ENCODE measurements around the gene CCDC88A. TPM values are rescaled to one million over a fixed set of nuclear protein-coding genes. Genes with fewer than 3 reads are reported as not detected.

The CCDC88A gene, protein sequence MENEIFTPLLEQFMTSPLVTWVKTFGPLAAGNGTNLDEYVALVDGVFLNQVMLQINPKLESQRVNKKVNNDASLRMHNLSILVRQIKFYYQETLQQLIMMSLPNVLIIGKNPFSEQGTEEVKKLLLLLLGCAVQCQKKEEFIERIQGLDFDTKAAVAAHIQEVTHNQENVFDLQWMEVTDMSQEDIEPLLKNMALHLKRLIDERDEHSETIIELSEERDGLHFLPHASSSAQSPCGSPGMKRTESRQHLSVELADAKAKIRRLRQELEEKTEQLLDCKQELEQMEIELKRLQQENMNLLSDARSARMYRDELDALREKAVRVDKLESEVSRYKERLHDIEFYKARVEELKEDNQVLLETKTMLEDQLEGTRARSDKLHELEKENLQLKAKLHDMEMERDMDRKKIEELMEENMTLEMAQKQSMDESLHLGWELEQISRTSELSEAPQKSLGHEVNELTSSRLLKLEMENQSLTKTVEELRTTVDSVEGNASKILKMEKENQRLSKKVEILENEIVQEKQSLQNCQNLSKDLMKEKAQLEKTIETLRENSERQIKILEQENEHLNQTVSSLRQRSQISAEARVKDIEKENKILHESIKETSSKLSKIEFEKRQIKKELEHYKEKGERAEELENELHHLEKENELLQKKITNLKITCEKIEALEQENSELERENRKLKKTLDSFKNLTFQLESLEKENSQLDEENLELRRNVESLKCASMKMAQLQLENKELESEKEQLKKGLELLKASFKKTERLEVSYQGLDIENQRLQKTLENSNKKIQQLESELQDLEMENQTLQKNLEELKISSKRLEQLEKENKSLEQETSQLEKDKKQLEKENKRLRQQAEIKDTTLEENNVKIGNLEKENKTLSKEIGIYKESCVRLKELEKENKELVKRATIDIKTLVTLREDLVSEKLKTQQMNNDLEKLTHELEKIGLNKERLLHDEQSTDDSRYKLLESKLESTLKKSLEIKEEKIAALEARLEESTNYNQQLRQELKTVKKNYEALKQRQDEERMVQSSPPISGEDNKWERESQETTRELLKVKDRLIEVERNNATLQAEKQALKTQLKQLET (N-terminal part only)
- total RNA-seq = 21.3 and 28.8 TPM in 2 replicates

DNA sequence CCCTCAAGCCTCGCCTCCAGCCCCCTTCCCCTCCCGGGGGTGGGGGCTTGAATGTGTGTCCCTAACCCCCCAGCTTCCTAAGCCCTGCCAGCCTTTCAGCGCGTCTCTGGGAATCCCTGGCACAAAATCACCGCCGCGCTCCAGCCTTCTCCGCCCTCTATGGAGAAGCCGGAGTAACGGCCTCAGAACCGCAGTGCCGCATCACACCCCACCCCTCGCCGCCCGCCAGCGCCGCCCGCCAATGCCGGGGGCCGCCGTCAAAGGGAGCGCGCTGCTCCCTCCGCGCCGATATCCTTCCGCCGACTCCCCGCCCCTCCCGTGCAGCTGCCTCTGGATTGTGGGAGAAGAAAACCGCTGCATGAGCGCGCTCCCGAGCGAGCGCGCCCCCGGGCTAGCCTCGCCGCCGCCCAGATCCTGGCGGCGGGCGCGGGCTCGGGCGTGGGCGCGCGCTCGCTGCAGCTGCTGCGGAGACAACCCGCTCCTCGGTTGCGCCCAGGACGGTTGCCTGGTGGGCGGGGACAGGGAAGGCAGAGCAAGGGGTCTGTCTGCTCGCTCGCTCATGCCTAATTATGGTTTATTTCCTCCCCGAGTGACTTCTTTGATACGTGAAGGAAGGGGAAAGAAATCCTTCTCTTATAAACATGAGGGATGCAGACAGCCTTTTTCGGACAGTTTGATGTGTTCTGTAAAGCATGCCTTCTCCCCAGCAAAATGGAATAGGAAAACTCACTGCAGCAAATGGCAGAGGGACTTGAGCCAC, at the start of gene CCDC88A:
TSS of gene CCDC88A (minus strand) at position 178 of the 760 bp plus-strand sequence. CDS start 777 bp downstream, outside the sequence.

DNA sequence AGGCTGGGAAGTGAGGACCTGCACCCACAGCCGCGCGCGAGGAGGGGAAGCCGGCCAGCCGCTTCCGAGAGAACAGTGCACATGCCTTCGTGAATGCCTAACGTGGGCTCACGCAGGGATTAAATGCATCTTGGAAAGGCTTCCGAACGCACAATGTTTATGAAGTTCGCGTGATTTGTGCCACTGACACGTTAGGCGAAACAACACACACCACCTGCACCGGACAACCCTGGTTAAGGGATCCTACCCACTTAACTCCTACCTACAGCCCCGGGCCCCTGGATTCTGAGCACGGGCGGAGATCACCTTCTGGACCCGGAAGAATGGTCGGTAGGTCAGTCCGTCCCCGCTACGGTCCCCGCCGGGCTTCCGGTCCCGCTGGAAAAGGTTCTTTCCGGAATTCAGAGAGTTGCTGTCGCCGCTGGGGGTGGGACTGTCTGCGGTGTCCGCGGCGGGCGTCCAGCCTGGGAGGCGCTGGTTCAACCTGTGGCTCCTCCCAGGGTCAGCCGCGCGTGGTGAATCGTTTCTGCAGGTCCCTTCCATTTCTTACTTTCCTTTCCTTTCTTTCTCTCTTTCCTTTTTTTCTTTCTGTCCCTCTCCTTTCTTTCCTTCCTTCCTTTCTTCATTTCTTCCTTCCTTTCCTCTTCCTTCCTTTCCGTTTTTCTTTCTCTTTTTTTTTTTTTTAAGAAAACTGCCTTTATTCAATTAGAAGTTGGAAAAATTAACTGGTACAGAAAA, 150.6 kb downstream of the CCDC88A start, which contains the start of gene MTIF2:
TSS of gene MTIF2 (minus strand) at position 325 of the 738 bp plus-strand sequence. CDS start 5,373 bp downstream, outside the sequence.

Other genes with a start within 250 kb of the CCDC88A start
- gene CLHC1, start 187.6 kb downstream of the CCDC88A start, total RNA-seq = 6.2 TPM in 1 of 2 replicates, not detected in the other
- 1,586 and 1,702 TPM in 2 replicates for gene RPS27A, start 187.2 kb downstream of the CCDC88A start, total RNA-seq
- 13.7 and 26.1 TPM in 2 replicates for gene MTIF2, start 150.6 kb downstream of the CCDC88A start, total RNA-seq
- gene CFAP36, start 99.9 kb upstream of the CCDC88A start, total RNA-seq = 10.2 and 26.4 TPM in 2 replicates
- 29.1 and 29.2 TPM in 2 replicates for gene PPP4R3B, start 197.8 kb upstream of the CCDC88A start, total RNA-seq